Pulmonary artery endothelial cell (primary cell): Measurements from ENCODE around the gene ZNF521. TPM values are rescaled to one million over a fixed set of nuclear protein-coding genes. Genes with fewer than 3 reads are reported as not detected.

Experiments
- DNase-seq: peaks from one replicate; pipeline ENCODE4 v3.0.0-alpha.2; 2011; ENCODE audit warnings: low read depth, low spot score
- total RNA-seq: library from RNA; depleted of rRNA; stranded (reverse); fragments of >200 nt; gene quantifications from 2 replicates; pipeline ENCODE4 v1.2.3, GENCODE V29; 2014

The ZNF521 gene
- total RNA-seq, 1 donor from 2014 or later, result 64.3 TPM

DNA sequence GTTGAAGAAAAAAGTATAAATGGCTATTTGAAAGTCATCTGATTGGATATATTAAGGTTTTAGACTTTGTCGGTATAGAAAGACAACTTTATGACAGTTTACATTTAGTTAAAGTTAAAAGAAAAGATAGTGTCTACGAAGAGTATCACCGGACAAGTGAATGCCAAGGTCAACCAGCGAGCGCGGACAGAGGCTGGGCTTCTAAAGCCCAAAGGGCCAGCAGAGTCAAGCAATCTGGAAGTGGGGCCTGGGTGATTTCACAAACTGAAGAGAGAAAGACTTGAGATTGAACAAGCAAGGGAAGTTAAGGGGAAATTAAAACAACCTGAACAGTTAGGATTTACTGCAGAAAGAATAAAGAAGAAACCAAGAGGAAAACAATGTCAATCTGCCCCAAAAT lies 16.3 kb downstream of the ZNF521 start:
- DNase-seq, result no peak

DNA sequence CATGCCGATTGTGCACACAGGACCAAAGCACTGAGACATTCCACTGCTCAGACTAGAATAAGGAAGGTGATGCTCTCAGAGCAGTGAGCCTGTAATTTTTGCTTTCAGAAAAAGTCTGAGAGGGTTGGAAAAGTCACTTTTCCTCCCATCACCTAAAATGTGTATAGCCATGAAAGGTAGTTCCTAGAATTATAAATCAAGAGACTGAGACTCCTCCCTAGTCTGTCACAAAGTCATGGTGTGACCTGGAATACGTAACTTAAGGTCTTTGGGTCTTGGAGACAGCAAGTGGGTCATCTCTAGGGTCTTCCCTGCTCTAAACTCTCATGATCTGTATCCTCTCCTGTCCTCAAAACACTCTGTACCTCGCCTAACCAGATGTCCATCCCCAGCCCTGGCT lies 16.9 kb downstream of the ZNF521 start:
- no peak for DNase-seq

DNA sequence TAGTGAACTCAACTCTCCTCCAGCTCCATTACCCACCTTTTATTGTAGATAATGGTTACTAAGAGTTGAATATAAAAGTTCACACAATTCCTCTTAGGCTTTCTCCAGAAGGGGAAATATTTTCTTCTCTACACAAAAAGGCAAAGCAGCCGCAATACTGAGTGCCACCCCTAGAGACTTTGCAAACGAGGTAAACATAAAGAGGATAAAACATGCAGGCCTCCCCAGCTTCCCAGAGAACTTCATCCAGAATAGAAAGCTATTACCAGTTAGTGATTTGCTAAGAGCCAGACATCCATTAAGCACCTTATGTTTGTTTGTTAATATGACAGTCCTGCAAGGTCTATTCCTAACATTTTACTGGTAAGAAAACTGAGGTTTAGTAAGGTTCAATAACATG lies 17.4 kb downstream of the ZNF521 start:
- DNase-seq, result no peak

DNA sequence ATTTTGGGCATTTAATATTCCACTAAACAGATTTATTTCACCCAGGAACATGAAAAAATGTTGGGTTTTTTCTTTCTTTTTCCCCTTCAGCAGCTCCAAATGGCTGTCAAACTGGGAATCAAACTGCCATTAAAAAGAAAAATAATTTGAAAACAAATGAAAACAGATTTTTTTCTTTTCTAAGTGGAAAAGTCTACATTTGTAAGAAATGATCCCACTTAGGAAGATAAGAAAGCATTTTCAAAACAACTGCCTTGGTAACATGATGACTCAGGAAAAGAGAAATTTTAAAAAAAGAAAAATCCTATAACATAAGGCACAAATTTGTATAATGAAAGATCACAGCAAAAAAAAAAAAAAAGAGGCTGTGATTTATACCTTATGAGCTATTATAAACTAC lies 20.0 kb downstream of the ZNF521 start:
- DNase-seq, result no peak

DNA sequence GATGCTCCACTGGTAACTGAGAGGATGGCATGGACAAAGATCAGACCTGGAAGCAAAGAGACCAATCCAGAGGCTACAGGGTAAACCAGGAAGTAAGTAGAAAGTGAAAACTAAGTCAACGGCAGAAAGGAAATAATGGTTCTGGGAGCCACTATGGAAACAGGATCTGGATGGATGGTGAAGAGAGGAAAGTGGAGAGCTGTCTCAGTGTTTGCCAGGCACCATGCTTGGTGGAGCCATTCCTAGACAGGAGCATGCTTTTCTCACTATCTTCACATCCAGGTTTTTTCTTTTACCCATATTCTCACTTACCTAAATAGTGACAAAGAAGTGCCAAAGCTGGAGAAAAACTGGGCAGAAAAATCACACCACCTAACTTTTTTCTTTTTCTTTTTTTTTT lies 22.2 kb downstream of the ZNF521 start:
- DNase-seq, result no peak

DNA sequence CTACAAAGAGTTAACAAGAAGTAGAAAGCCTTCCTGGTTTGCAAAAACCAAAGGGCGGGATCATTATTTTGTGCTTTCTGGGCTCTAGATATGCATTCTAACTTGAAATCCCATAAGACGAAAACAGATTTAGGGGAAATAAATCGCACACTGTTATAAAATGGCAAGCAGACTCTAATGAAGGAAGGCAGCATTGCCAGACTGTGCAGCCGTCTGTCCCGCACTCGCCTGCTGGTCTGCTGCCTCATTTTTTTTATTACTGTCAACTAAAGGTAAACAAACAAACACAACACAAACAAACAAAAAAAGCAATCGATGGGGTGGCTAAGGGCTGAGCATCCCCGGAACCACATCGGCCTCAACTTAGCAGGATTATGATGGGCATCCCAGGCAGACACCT lies 24.4 kb downstream of the ZNF521 start:
- no peak for DNase-seq

DNA sequence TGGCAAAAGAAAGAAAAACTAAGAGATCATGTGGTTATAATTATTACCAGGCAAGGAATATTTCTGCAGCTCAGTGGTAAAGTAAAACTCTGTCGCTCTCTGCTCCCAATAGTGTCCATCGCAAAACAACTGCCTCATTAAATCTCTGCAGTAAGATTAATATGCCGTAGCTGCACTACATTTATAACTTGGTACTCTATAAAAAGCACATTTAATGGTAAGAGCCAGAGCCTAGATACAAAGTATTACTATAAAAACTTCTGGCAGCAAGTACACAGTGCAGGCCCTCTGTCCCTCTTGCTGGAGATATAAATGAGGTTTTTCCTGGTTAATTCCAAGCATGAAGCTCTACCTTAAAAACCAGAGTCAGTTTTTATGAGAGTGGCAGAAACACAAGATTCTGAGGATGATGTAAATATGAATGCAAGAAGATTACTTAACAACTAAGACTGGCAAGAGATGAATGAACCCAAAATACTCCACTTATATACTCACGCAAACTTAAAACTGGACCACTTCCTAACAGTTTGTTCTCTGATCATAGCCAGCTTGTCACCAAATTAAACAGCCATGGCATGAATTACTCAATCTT lies 25.5 kb downstream of the ZNF521 start:
- no peak for DNase-seq

DNA sequence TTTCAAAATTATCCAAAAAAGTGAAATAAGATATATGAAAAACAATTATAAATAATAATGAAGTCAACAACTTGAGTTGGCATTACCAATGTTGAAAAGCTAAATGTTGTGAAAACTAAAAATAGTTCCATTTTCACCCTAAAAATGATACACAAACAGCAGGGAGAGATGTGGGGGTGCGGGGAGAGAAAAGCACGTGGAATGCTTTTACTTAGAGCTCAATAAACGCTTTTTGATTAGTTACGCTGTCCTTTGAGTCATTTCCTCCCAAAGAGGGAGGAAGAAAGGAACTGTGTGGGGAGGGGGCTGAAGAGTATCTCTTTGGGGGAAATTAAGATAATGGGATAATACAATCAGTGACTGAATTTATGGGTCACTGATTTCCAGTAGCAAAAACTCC lies 29.2 kb downstream of the ZNF521 start:
- no peak for DNase-seq

DNA sequence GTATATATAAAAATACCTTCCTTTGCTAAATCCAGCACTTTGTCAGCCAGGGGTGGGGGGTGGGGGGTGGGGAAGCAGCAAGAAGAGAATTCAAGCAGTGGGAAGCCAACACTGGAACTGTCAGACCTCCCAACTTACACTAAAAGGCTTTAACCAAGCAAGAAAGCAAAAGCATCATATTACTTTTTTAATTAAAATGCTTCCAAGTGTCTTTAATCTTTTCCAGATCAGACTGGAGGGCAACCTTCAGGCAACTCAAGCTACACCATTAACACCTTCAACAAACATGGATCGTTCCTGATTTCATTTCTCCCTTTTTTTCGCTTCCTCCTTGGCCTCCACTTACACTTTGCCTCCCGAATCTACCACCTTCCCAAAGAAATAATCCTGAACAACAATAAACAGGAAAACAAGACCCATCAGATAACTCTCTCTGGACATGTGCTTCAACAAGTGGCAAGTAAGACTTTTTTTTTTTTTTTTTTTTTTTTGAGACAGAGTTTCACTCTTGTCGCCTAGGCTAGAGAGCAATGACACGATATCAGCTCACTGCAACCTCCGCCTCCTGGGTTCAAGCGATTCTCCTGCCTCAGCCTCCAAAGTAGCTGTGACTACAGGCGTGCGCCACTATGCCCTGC lies 35.5 kb downstream of the ZNF521 start:
- DNase-seq, result no peak

DNA sequence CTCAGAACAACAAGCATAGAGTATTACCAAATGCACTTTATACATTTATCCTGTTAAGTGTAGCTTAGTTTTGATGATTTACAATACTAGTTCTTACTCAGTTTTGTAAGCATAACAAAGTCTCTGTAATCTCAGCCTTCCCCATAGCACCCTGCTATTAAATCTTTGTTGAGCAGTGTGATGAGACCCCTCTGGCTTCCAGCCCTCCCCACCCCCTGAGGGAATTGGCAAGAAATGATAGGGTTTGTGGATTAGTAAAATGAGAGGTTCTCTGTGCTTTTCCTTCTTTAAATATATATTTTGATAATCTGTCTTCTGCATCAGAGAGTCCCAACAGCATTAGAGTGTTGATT lies 37.2 kb downstream of the ZNF521 start:
- no peak for DNase-seq

DNA sequence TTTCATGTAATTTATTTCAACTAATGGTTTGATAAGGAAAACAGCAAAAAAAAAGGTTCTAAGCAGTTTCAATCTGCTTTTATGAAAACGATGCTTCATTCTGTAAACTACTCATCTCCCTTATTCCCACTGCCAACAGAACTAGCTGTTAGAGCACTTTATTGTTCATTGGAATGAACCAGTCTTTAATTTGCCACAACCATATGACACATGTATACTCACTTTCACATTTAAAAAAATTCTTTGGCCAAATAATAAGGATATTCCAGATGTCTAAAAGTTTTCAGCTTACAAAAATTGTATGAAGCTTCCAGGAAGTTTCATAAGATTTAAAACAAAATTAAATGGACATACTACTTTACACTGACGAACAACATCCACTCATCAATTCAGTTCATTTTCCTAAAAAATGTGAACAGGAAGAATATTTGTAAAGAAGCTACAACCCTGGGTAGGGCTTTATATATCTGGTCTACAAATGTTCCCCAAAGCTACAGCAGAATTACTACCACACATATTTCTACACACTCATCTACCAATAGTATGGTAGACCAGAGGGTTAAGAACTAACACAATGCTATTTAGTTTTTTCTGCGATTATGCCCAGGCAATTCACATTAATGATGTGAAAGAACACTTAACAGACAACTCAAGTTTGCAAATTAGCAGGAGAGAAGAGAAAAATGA lies 37.7 kb downstream of the ZNF521 start:
- no peak for DNase-seq

DNA sequence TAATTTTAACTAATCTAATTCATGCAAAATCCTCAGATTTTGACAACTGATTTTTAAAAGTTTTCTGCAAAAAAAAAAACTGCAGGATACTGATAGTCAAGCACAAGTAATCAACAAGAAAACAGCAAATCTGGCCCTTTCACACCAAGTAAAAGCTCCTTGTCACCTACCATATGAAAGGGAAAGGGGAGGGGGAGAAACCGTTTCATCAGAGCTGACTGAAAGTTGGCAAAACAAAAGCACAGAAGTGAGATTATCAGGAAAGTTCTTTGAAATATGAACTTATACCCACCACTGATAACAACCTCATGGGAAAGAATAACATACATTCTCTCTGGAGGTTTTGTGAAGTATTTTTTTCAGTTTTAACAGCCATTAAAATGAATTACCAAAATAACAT lies 38.7 kb downstream of the ZNF521 start:
- no peak for DNase-seq

DNA sequence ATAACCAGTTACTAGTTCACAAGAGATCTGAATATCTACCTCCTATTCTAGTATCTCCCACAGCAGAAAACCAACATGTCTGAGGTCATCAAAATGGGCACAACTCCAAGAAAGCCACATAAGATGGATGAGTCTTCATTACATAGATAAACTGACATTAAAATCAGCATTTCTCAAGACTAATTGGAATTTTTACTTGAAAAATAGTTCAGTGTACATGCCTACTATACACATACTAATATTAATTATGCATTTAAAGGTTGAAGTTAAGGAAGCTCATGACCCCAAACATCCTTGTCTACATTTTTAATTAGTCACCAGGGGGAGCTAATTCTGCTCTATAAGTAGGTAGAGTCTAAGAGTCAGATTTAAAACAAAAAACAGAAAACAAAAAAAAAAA lies 41.9 kb downstream of the ZNF521 start:
- DNase-seq, result peak; percentile 27

DNA sequence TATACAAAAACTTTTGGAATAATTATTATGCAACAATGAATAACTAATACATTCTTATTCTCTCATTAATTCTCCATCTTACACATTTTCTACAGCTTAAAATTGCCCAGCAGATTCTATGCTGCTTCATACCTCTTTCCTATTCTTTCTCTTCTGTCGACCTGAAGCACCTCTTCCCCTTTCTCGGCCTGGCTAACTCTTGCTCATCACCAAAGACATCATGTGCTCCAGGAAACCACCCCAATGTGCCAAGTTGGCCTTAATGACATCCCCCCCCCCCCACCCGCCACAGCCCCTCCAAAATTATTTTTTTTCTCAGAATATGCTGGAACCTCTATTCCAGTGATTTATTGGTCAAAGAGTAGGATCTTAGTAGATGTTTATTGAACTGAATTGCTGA lies 43.6 kb downstream of the ZNF521 start:
- no peak for DNase-seq

DNA sequence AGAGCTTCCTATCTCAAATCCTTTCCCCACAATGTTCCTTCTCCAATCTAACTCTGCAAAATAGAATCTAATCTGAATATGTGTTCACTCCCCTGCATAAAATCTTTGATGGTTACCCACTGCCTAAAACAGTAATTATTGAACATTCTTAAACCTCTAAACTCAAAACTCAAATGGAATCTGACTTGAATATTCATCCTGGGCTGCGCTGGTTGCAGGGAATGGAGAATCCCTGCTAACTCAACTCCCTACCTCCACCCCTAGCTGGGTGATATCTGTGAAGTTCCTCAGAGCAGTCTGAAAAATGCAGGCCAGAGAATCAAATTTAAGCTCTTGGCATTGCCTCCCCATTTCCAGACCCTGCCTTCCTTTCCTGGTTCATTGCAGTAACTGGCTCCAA lies 44.8 kb downstream of the ZNF521 start:
- no peak for DNase-seq

DNA sequence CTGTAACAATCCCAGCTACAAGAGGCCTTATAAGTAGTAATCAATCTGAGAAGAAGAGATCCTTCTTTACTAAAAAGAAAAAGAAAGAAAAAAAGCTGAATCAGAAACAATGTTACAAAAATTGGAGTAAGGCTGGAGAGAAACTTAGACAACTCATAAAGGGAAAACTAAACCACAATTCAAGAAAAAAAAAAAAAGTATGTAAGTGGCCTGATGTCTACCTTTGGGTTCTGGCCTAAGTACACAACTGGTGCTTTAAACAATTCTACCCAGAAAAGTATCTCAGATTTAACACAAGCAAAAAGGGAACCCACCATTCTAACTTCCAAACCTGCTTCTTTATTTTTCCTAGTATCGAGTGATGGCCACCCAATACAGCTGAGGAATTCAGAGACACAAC lies 45.3 kb downstream of the ZNF521 start:
- DNase-seq, result no peak

DNA sequence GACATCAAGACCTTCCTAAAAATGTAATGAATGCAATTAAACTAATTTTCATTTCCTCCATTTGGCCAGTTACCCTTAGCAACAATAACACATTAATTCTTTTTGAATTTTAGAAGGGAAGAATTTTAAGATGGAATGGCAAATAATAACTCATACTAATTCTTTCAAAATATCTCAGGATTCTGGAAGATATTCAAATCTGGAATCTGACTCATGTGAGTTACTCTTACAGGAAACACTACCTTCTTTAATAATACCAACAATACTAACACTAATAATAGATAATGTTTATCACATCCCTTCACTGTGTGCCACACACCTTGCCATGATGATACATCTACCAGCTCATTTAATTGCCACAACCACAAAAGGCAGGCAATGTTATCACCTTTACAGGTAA lies 46.4 kb downstream of the ZNF521 start:
- DNase-seq, result no peak

DNA sequence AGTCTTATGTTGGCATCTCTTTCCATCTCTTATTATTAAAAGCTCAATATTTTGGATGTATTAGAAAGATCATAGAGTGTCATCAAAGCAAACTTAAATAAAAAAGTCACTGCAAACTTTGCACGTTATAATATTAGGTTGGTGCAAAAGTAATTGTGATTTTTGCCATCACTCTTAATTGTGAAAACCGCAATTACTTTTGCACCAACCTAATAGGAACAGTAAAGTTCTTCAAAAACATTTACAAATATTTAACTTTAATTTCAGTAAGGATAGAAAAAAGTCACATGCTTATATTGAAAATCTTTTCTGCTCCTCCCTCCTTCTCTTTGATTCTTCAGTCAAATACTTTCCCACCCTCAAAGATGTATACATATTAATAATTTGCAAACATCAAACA lies 51.5 kb downstream of the ZNF521 start:
- no peak for DNase-seq

DNA sequence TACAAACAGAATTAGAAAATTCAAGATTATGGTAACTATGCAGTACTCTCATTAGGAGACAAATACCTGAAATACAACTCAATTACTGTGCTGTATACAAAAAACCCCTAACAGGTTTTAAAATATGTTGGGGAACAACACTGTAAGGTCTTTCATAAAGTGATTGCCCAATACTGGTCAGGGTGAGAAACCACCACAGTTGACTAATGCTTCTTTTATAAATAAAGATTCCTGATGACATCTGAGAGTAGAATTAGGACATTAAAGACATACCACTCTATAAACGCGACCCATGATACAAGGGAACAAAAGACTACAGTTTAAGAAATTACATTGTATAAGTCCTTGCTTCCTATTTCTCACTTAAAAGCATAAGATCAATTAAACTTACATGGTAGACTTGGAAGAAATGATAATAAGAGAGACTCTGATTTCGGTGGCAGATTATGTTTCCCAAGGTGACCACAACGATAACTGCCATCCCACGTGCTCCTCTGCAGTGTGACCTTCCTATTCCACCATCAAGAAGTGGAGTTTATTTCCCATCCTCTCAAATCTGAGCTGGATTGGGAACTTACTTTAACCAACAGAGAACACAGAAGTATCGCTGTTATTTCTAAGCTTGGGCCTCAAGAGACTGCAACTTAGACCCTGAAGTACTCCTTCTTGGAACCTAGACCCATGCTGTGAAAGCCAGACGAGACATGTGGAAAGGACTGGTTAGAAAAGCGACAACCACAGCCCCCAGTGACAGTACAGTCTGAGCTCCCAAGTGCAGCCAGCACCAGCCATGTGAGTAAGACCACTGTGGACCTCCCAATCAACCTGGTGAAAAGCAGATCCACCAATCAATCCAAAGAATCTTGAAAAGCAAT lies 52.3 kb downstream of the ZNF521 start:
- DNase-seq, result no peak

DNA sequence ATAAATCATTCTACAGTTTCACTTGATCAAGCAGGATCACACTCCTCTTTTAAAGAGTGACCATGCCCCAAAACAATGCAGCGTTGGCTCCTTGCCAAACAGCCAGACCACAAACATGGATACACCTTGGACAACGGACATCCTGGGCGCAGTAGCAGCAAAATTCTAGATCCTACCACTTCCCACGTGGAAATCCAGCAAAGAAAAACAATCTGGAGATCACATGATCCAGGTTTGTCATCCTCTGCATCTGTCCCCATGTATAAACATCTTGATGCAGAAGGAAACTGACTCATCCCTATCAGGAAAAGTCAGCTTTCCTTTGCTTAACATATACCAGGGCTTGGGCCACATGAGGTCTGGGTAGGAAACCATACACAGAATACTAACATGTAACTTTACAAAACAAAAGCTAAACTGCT lies 53.1 kb downstream of the ZNF521 start:
- peak; percentile 95 for DNase-seq

DNA sequence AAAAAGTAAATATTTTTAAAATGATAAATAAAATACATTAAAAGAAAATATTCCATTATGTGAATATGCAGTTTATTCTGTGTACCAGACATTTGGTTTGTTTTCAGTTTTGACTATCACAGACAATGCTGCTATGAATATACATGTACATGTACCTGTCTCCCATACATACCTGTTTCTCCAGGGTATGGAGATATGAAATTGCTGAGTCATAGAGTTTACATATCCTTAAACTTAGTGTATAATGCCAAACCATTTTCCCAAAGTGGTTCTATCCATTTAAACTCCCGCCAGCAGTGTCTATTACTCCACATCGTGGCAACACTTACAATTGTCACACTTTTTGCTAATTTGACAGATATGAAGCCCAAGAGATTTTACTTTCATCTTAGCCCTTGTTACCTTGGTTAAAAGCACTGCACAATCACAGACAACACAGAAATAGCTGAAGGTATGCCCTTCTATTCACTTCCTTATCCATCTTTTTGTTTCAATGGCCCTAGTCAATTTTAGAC lies 56.3 kb downstream of the ZNF521 start:
- DNase-seq, result no peak

DNA sequence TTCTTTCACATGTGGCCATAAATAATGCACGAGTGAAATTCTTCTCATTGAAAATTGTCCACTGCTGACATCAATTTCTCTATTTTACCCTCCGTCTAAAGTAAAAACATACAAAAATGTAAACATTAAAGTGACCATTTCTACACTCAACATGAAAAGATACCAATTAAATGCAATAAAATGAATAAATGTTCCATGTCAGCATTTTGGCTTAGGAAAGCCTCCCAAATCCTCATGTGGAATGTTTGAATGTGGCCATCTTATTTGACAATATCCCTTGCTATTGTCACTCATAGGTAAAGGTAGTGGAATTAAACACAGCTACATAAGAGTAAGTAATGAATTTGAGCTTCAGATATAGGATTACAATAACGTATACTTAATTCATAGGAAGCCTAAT lies 60.8 kb downstream of the ZNF521 start:
- no peak for DNase-seq
